T-helper 1 cell treated with Interleukin-12 subunit alpha and Interleukin-12 subunit beta and Interleukin-4 antibody, amounts not matched to agents 30 ng/mL and 1 ng/mL, for 36 hours (primary cell): ENCODE data around the gene RTN4RL2. TPM values are rescaled to one million over a fixed set of nuclear protein-coding genes. Genes with fewer than 3 reads are reported as not detected.

Source experiments
- intact Hi-C: fragments of 100-400 bp; cut with micrococcal nuclease; formaldehyde crosslinking; loops from one replicate; pipeline ENCODE4 v1.15.1; 2024
- total RNA-seq: library from RNA; stranded (reverse); gene quantifications from 2 replicates; pipeline ENCODE4 v1.2.3, GENCODE V29; 2022

Gene RTN4RL2
- total RNA-seq, 1 donor from 2014 or later: 0.34 TPM

DNA sequence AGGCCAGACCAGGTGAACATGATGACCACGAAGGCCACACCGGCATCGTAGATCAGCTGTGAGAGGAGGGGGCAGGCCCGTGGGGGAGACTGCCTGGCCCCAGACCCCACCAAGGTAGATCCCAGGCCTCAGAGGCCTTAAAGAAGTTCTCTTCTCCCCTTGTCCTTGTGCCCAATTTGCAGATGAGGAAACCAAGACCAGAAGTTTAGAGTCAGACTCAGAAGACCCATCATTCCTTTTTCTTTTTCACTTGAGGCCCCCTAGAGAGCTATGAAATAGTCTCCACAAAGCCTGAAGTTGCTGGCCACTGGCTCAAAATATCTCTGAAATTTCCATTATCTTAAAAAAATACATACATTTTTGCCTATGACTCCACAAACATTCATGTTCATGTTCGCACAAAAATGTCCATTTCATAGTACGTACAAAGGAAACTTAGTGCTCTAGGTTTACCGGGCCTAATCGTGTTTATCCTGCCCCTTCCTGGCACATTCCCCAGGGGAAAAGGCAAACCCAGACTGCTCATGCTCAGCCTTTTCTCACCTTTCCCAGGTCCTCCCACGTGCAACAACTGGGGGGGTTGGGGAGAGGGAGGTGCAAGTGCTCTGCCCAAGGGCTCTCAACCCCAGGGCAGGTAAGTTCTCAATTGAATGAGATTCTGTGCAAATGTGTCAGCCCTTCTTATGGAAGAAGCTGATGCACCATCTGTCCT lies 35.9 kb downstream of the RTN4RL2 start:
- intact Hi-C loops: no loop called here

DNA sequence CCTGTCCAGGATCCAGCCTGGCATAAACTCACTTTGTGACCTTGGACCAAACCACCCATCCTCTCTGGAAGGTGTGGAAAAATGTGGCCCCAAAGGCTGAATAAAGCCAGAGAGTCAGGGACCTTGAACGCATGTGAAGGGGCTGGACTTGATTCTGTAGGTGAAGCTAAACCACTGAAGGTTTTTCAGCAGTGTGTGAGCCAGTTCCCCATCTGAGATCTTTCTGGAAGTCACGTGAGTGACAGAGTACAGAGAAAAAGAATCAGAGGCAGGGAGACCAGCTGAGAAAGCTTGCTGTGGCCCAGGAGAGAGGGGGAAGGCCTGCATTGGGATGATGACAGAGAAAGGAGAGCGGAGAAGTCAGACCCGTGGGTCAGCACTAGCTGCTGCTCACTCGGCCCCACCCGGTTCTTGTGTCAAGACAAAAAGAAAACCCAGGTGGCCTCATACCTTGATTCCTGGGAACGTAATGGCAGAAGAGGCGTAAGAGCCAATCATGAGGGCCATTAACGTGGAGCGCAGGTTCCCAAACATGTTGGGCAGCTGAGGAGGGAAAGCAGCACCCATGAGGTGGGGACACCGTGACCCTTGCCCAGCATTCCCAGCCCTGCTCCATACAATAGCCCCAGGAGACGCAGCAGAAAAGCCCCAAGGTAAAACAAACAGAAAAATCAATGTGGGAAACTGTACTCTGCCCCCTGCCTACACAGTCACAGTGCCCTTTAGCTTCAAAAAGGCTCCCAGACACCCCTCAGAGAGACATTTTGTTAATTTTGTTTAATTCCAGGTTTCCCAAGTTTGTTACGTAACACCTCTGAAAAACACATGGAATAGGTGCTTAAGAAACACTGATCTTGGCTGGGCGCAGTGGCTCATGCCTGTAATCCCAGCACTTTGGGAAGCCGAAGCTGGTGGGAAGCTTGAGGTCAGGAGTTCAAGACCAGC lies 37.2 kb downstream of the RTN4RL2 start:
- intact Hi-C loops: no loop called here

DNA sequence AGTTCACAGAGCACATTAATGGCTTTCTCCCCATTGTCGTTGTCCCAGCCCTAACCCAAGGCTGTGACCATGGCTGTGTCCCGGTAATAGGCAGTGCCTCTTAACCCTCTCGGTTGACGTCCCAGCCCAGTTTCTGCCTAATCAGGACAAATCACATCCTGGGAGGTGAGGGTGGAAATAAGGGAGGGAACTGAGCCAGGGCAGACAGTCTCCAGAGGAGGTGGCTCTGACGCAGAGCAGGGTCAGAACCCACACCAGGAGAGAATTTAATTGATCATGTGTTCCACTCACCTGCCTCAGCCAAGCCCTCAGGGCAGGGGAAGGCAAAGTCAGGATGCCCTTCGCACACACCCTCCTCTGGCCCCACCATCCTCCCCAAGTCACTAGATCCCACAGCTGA lies 38.2 kb downstream of the RTN4RL2 start:
- intact Hi-C loops: no loop called here

GRCh38 chr11:57499413-57499982 lies 39.2 kb downstream of the RTN4RL2 start:
- intact Hi-C loops: no loop called here

GRCh38 chr11:57499983-57500461 lies 39.7 kb downstream of the RTN4RL2 start:
- intact Hi-C loops: no loop called here

DNA sequence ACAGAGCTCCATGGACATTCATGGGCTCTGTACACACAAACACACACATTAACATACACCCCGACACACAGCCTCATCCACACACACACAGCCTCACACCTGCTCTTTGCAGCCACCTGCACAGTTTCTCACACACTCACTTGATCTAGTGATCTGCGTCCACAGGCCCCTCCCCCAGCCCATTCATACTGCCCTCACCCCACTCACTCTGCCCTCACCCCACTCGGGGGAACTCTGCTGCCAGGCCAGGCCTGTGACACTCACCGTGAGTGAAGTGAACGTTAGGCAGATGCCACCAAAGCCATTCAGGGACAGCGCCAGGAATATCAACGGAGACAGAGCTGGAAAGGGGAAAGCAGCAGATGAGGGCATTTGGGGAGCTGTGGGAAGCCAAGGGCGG lies 40.2 kb downstream of the RTN4RL2 start:
- intact Hi-C loops: no loop called here

DNA sequence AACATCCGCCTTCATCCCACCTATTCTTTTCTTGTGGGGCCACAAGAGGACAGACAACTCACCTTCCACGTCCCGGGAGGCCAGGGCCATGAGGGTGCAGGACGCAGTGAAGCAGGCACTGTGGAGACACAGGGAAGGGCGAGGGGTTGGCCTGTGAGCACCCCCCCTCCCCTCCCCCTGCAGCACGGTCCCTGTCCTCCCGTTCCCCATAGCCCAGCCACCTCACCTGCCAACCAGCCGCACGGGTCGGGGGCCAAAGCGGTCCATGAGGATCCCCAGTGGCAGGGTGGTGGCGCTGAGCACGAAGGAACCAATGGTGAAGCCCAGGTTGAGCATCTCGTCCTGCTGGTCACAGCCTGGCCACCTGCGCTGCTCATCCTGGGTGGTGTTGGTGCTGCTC lies 40.6 kb downstream of the RTN4RL2 start:
- intact Hi-C loops: no loop called here

GRCh38 chr11:57501953-57502352 lies 41.6 kb downstream of the RTN4RL2 start:
- intact Hi-C loops: no loop called here

GRCh38 chr11:57502376-57502775 lies 42.0 kb downstream of the RTN4RL2 start:
- intact Hi-C loops: no loop called here

DNA sequence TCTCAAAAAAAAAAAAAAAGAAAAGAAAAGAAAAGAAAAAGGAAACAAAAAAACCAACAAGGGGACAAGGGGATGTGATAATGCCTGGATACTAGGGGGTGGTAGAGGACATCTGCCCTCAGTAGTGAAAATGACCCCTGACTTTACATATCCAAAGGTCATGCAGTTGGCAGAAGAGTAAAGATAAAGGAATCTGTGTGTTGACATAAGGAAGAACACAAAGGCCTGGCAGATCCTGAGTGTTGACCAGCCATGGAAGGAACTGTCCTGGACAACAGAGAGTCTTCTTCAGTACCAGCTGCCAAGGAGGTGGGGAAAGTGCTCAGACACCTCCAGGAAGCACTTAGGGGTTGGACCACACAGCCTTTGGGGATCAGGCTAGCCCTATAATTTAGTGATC lies 42.5 kb downstream of the RTN4RL2 start:
- intact Hi-C loops: no loop called here

DNA sequence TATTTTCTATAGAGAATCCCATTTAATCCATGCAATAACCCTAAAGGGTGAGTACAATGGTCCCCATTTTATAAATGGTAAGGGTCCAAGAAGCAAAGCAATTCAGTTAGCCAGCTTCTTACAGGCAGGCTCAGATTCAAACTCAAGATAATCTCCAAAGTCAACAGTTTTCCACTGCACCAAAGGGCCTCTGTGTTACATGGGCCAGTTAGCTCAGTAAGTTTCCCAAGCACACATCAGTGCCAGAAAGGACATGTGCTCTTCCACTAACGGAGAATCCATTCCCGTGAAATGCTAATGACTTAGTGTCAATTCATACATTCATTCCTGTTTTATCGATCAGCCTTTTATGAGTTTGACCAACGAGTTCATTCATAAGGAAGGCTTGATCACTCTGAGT lies 44.2 kb downstream of the RTN4RL2 start:
- intact Hi-C loops: no loop called here

DNA sequence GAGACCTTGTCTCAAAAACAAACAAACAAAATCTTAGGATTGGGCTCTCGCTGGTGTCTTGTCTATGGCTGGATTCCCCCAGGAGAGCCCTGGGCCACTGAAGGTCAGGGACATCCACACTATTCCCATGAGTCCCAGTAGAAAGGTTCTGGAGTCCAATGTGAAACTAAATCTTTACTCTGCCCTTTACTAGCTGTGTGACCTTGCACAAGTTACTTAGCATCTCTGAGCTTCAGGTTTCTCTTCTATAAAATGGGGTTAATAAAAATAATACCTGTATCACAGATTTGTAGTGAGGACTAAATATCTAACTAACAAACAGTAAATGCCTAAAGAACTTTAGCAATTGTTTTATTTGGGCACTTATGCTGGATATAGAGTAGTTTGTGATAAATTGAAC lies 46.2 kb downstream of the RTN4RL2 start:
- intact Hi-C loops: no loop called here

DNA sequence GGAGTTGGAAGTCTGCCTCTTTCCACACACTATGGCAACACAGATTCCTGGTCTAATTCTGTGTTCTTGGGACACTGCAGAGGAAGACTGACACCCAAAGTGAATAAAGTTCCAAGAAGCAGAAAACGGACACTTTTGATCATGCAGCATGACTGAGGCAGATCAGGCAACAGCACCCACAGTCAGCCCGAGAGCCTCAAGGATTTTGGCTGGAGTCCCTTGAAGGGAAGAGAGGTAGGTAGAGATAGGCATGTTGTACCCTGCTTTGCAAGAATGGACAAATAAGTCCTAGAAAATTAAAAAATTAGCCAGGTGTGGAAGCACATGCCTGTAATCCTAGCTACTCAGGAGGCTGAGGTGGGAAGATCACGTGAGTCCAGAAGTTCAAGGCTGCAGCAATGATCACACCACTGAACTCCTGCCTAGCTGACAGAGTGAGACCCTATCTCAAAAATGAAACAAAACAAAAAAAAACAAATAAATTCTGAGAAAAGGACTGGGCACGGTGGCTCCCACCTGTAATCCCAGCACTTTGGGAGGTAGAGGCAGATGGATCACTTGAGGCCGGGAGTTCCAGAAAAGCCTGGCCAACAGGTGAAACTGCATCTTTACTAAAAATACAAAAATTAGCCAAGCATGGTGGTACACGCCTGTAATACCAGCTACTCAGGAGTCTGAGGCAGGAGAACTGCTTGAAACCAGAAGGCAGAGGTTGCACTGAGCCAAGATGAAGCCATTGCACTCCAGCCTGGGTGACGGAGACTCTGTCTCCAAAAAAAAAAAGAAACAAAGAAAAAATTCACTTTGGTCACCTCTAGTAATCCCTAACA lies 48.2 kb downstream of the RTN4RL2 start:
- intact Hi-C loops: no loop called here

DNA sequence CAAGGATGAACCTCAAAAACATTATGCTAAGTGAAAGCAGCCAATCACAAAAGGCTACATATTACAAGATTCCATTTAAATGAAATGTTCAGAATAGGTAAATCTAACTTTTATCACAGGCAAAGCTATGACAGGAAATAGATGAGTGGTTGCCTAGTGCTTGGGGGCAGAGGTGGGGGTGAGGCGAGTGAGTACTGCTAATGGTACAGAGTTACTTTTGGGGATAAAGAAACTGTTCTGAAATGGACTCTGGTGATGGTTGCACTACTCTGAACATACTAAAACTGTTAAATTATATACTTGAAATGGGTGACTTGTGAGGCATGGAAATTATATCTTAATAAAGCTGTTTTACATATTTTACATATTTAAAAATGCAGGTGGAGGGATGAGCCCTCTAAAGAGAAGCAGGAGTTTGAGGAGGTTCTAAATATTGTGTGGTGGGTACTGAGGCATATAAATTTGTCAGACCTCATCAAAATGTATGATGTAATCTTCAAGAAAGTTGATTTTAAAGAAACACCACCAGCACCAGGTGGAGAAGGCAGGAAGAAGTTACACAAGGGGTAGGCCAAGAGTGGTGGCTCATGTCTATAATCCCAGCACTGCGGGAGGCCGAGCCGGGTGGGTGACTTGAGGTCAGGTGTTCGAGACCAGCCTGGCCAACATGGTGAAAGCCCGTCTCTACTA lies 51.6 kb downstream of the RTN4RL2 start:
- intact Hi-C loops: no loop called here

GRCh38 chr11:57512646-57513451 lies 52.5 kb downstream of the RTN4RL2 start:
- intact Hi-C loops: no loop called here

GRCh38 chr11:57513452-57513795 lies 53.1 kb downstream of the RTN4RL2 start:
- intact Hi-C loops: no loop called here

DNA sequence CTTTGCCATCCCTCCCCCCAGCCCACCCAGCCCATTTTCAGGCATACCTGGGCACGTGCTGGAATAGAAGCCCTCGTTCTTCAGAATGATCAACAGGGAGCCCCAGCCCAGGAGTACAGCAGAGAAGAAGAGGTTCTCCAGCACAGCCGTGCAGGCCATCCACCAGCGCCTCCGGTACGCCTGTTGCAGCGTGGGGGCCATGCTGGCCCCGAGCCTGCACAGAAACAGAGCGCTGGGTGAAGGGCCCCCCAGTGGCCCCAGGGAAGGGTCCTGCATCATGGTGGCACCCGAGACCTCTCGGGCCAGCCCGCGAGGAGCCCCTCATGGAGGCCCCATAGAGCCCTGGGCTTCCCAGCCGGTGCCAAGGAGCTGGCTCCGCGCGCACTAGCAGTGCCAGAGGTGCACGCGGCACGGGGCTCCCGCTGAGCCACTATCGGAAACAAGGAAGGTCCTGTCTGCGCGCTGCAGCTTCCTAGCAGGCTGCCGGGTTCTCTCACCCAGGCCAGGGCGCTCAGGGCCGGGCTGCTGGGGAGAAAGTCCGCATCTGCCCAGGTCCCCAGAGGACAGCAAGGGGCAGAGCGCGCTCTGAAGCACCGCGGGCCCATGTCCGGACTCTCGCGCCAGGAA lies 53.7 kb downstream of the RTN4RL2 start:
- intact Hi-C loops: loop anchor here (2.0 kb wide), 1 partner anchor 31 kb away; no protein-coding TSS in a partner anchor

GRCh38 chr11:57514538-57515331 lies 54.4 kb downstream of the RTN4RL2 start:
- intact Hi-C loops: loop anchor here (1.0 to 2.0 kb wide), 3 partner anchors 16 to 32 kb away; partner anchors contain the start of gene TIMM10
